ENCODE data around the gene CACNG3. TPM values are rescaled to one million over a fixed set of nuclear protein-coding genes. Genes with fewer than 3 reads are reported as not detected.
"Not testable (repeated sequence)": the region's sequence is repeated elsewhere in the genome, so short reads cannot be mapped to it uniquely, and the experiment has no call there.

CACNG3 gene
- 2.5 TPM for total RNA-seq

- DNase-seq = peak; percentile 66
Observed at GRCh38 chr16:24255456-24256371, at the start of gene CACNG3. TSS of gene CACNG3 (plus strand) at chr16:24256335. CDS start at chr16:24256755, 420 bp downstream.

- no peak for DNase-seq
Observed at GRCh38 chr16:24206926-24207325, 49.2 kb upstream of the CACNG3 start.

GRCh38 chr16:24208710-24209109, 47.4 kb upstream of the CACNG3 start:
- peak; percentile 31 for DNase-seq

GRCh38 chr16:24214992-24215391, 41.1 kb upstream of the CACNG3 start:
- DNase-seq = no peak

GRCh38 chr16:24216961-24217360, 39.2 kb upstream of the CACNG3 start:
- no peak for DNase-seq

- DNase-seq = no peak
Observed at GRCh38 chr16:24217461-24217860, 38.7 kb upstream of the CACNG3 start.

- no peak for DNase-seq
Observed at GRCh38 chr16:24218299-24218698, 37.8 kb upstream of the CACNG3 start.

GRCh38 chr16:24221219-24221618, 34.9 kb upstream of the CACNG3 start:
- DNase-seq = no peak

- no peak for DNase-seq
Observed at GRCh38 chr16:24228514-24228913, 27.6 kb upstream of the CACNG3 start.

- no peak for DNase-seq
Observed at GRCh38 chr16:24232936-24233335, 23.2 kb upstream of the CACNG3 start.

GRCh38 chr16:24234737-24235136, 21.4 kb upstream of the CACNG3 start:
- no peak for DNase-seq

- no peak for DNase-seq
Observed at GRCh38 chr16:24235806-24236205, 20.3 kb upstream of the CACNG3 start.

- not testable (repeated sequence) for DNase-seq
Observed at GRCh38 chr16:24238846-24239245, 17.3 kb upstream of the CACNG3 start.

GRCh38 chr16:24246911-24247607, 9.1 kb upstream of the CACNG3 start:
- DNase-seq = no peak

GRCh38 chr16:24253192-24253591, 2.9 kb upstream of the CACNG3 start:
- no peak for DNase-seq

- peak; percentile 21 for DNase-seq
Observed at GRCh38 chr16:24257958-24258357, 1.8 kb downstream of the CACNG3 start.

GRCh38 chr16:24258791-24259190, 2.7 kb downstream of the CACNG3 start:
- DNase-seq = no peak

GRCh38 chr16:24262816-24263215, 6.7 kb downstream of the CACNG3 start:
- DNase-seq = no peak

GRCh38 chr16:24270721-24271442, 14.7 kb downstream of the CACNG3 start:
- DNase-seq = no peak

GRCh38 chr16:24272379-24272778, 16.2 kb downstream of the CACNG3 start:
- no peak for DNase-seq

GRCh38 chr16:24273508-24274182, 17.5 kb downstream of the CACNG3 start:
- no peak for DNase-seq

GRCh38 chr16:24275413-24275812, 19.3 kb downstream of the CACNG3 start:
- DNase-seq = no peak

Data from occipital lobe (tissue), 2 donors.